ENCODE measurements around the gene FHAD1. TPM values are rescaled to one million over a fixed set of nuclear protein-coding genes. Genes with fewer than 3 reads are reported as not detected.

Gene FHAD1
- polyA plus RNA-seq, 1 of the 3 experiments (the other 2 are of a cell fraction), result 0.48 TPM

DNA sequence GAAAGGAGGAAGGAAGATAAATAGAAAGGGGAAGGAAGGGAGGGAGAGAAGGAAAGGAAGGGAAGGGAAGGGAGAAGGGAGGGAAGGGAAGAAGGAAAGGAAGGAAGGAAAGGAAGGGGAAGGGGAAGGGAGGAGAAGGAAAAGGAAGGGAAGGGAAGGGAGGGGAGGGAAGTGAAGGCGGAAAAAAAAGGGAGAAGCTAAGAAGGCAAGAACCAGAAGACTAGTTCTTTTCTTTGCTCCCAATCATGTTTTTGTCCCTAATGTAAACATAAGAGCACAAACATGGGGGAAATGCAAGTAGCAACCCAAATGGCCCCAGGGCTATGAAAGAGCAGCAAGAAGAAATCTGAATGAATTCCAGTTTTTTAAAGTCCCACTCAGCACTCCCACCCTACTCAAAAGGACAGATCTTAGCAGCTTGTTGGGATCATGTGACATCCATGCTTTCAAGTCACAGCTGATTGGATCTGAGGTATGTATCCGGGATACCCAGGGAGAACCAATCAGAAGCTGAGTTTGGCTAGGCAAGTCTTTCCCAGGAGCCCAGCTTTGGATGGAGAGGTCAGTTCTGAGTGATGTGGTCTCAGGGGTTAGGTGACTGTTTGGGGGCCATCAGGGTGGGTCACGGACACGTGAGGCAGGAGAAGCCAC, 24.2 kb upstream of the FHAD1 start:
- H3K27ac ChIP-seq (ENCODE audit: low read depth in 2 of 2, low read length in 1 of 2), result no peak overlapping the region
- no peaks in the 10 kb centered on the region for H3K79me2 ChIP-seq (ENCODE audit: insufficient read depth)
- H3K36me3 ChIP-seq (replicated peaks in 1 of 2; ENCODE audit: control insufficient read depth in 1 of 2, insufficient read depth in 2 of 2, low read length in 1 of 2), result peaks cover 0 to 12% of the 10 kb centered on the region in 2 experiments
- H3K9me3 ChIP-seq, result no peaks in the 10 kb centered on the region
- no peaks in the 10 kb centered on the region for H3K9me2 ChIP-seq
- peaks cover 0 to 41% of the 10 kb centered on the region in 2 experiments; a peak in 1 of 4 replicates for H3K4me1 ChIP-seq (ENCODE audit: control insufficient read depth in 1 of 2, insufficient read depth in 2 of 2, low read depth in 1 of 2, low read length in 1 of 2)
- H2AFZ ChIP-seq (ENCODE audit: low read depth), result no peak overlapping the region
- ChIA-PET POLR2A (no interaction called here), CTCF (interaction anchor here (0.7 to 1.2 kb wide), 6 partner anchors 10 to 50 kb away, joined by 3 read pairs; partner anchors contain the start of gene FHAD1)
- TF ChIP-seq CHD2 (IDR thresholded peaks at IDR 0.05; ENCODE audit: low read length, partially characterized antibody) (no peak), FOXM1 (IDR thresholded peaks at IDR 0.05; ENCODE audit: low read depth) (no peak), GATA2 (CRISPR knock-in tag; IDR thresholded peaks at IDR 0.05) (no peak), YY1 (IDR thresholded peaks at IDR 0.05; ENCODE audit: low read depth) (no peak), RXRA (IDR thresholded peaks at IDR 0.05; ENCODE audit: borderline replicate concordance, low read depth) (no peak), NFIC (IDR thresholded peaks at IDR 0.05; ENCODE audit: borderline replicate concordance) (no peak), RCOR1 (IDR thresholded peaks at IDR 0.05; ENCODE audit: low read length) (no peak), RAD21 (IDR thresholded peaks at IDR 0.05; ENCODE audit: low read length) (no peak), NRF1 (IDR thresholded peaks at IDR 0.05; ENCODE audit: low read depth, low read length) (no peak), IRF3 (IDR thresholded peaks at IDR 0.05; ENCODE audit: low read depth, low read length) (no peak), TCF12 (IDR thresholded peaks at IDR 0.05) (no peak), JUND (IDR thresholded peaks at IDR 0.05) (no peak), FOXJ3 (CRISPR knock-in tag; IDR thresholded peaks at IDR 0.05) (no peak), USF1 (IDR thresholded peaks at IDR 0.05; ENCODE audit: borderline replicate concordance, low read depth) (no peak), USF2 (IDR thresholded peaks at IDR 0.05; ENCODE audit: borderline replicate concordance, low read depth, low read length) (no peak), PBX3 (IDR thresholded peaks at IDR 0.05) (no peak), FOSL2 (IDR thresholded peaks at IDR 0.05; ENCODE audit: borderline replicate concordance, low read depth) (no peak), POLR2AphosphoS5 (IDR thresholded peaks at IDR 0.05; ENCODE audit: low read depth, low read length) (no peak), SIN3A (IDR thresholded peaks at IDR 0.05; ENCODE audit: borderline replicate concordance, low read depth, low read length) (no peak)
- TF ChIP-seq, protein P1, sequence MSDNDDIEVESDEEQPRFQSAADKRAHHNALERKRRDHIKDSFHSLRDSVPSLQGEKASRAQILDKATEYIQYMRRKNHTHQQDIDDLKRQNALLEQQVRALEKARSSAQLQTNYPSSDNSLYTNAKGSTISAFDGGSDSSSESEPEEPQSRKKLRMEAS (IDR thresholded peaks at IDR 0.05; ENCODE audit: low read depth), result no peak
- H3K9ac ChIP-seq, result no peak overlapping the region
- H4K20me1 ChIP-seq (ENCODE audit: insufficient read depth), result no peaks in the 10 kb centered on the region
- no peaks in the 10 kb centered on the region for H3K27me3 ChIP-seq (ENCODE audit: insufficient read depth)
- H3K4me3 ChIP-seq (ENCODE audit: low read depth in 2 of 2, low read length in 1 of 2), result no peak overlapping the region
- no peaks in the 10 kb centered on the region for H3F3A ChIP-seq (replicated peaks; ENCODE audit: insufficient read depth)
- DNase-seq, result no peak
- H3K4me2 ChIP-seq, result no peak overlapping the region
- 97% methylated on average over 4 of the region's 4 CpGs for WGBS (ENCODE audit: low lambda C conversion rate)

Measured in SK-N-SH (cell line).